Subcutaneous adipose tissue (tissue), 4 donors: ENCODE data around the gene SEBOX. TPM values are rescaled to one million over a fixed set of nuclear protein-coding genes. Genes with fewer than 3 reads are reported as not detected.

Experiments
- CTCF ChIP-seq: fragments of 450-650 bp; IDR thresholded peaks from one replicate; pipeline ENCODE4 v1.5.1; 2016; ENCODE audit warnings: low read depth, mild to moderate bottlenecking, control low read depth, antibody characterized with exemption, moderate library complexity
- total RNA-seq, 4 donors: library from RNA; depleted of rRNA; stranded (reverse); fragments of >200 nt; gene quantifications; one replicate each; pipeline ENCODE4 v1.1.0, GENCODE V29; 2016

The SEBOX gene
- total RNA-seq, 4 donors from 2014 or later: not detected

GRCh38 chr17:28317099-28317965 is 47.7 kb downstream of the SEBOX start:
- TF ChIP-seq CTCF: no peak

- no peak for TF ChIP-seq CTCF
These were observed 48.9 kb downstream of the SEBOX start for GRCh38 chr17:28315846-28316705.

- TF ChIP-seq CTCF: no peak
These were observed 51.2 kb downstream of the SEBOX start for GRCh38 chr17:28313841-28314240.

Other genes with a start within 250 kb of the SEBOX start
- 1 to 10 TPM; 2.6 to 9.5 (median 6.8) TPM for gene TMEM97, start 46.0 kb downstream of the SEBOX start, total RNA-seq
- 10 to 100 TPM; 31.0 to 43.5 (median 37.3) TPM for gene IFT20, start 29.7 kb downstream of the SEBOX start, total RNA-seq
- 10 to 100 TPM; 14.8 to 31.8 (median 21.4) TPM for gene TNFAIP1, start 29.4 kb downstream of the SEBOX start, total RNA-seq
- gene POLDIP2, start 7.7 kb downstream of the SEBOX start, total RNA-seq: 100 to 1,000 TPM in 1 of 4 donors, 10 to 100 TPM in 3; 56.6 to 103 (median 69.3) TPM
- gene VTN, start 5.1 kb upstream of the SEBOX start, total RNA-seq: 1 to 10 TPM in 1 of 4 donors, under 1 TPM in 1, not detected in 2; 0.85 to 2.6 TPM
- 1 to 10 TPM; 3.8 to 7.7 (median 5.9) TPM for gene SARM1, start 6.5 kb upstream of the SEBOX start, total RNA-seq
- 10 to 100 TPM in 3 of 4 donors, 1 to 10 TPM in 1; 7.3 to 16.3 (median 13.1) TPM for gene SLC46A1, start 41.0 kb upstream of the SEBOX start, total RNA-seq
- gene SLC13A2, start 108.4 kb upstream of the SEBOX start, total RNA-seq: not detected
- not detected for gene FOXN1, start 141.1 kb upstream of the SEBOX start, total RNA-seq
- gene UNC119, start 187.4 kb upstream of the SEBOX start, total RNA-seq: 10 to 100 TPM; 15.7 to 26.5 (median 20.8) TPM
- 10 to 100 TPM; 34.9 to 86.7 (median 46.9) TPM for gene PIGS, start 206.3 kb upstream of the SEBOX start, total RNA-seq
- 100 to 1,000 TPM in 2 of 4 donors, 10 to 100 TPM in 2; 29.4 to 355 (median 71.1) TPM for gene ALDOC, start 211.7 kb upstream of the SEBOX start, total RNA-seq
- gene SPAG5, start 233.8 kb upstream of the SEBOX start, total RNA-seq: 1 to 10 TPM; 1.1 to 9.0 (median 4.7) TPM
- gene RSKR, start 249.0 kb upstream of the SEBOX start, total RNA-seq: 10 to 100 TPM in 2 of 4 donors, 1 to 10 TPM in 2; 6.4 to 12.3 (median 9.7) TPM